K562 (cell line): ENCODE results near the gene UPF2. TPM values are rescaled to one million over a fixed set of nuclear protein-coding genes. Genes with fewer than 3 reads are reported as not detected.

Experiments
- ATAC-seq: fragments of 200-7000 bp; cut with Tn5 transposase; 3 replicates; pipeline ENCODE4 v1.9.1; 2020; ENCODE audit warnings: moderate library complexity
- BruUV-seq: library from RNA; stranded (reverse); fragments of 400-500 nt; replicated peaks from 2 replicates; lab custom pipeline; 2021; lab: Mats Ljungman, UMichigan
- CTCF ChIA-PET: fragments of 300-600 bp; formaldehyde crosslinking; extraction: SDS; loops from one replicate; lab custom pipeline; 2021; ENCODE audit warnings: low intra/inter-chr PET ratio; lab: Yijun Ruan, JAX
- POLR2A ChIA-PET: fragments of 300-600, 350-650 bp; sonication (Branson Sonifier 250); formaldehyde crosslinking; extraction: SDS; loops from one replicate; lab custom pipeline; 2021; ENCODE audit warnings: antibody characterized with exemption, inconsistent platforms; lab: Yijun Ruan, JAX
- DNase-seq, 4 experiments: peaks; one replicate each; pipeline versions ENCODE4 v3.0.0 to v3.0.0-alpha.2; 2011 to 2018; ENCODE audit warnings: low spot score in 3 of 4, mixed read lengths in 3 of 4; ENCODE audit errors: extremely low read depth in 1 of 4
- FAIRE-seq: peaks from 2 replicates; lab custom pipeline; 2011; peaks lifted over from hg19 to GRCh38; lab: Jason Lieb, UNC
- H2AFZ ChIP-seq: 2 replicates; pipeline ENCODE4 v1.6.0; 2011; ENCODE audit warnings: low read depth, low read length, control low read depth, inconsistent platforms
- H3K27ac ChIP-seq: fragments of 200-600 bp; 3 replicates; pipeline ENCODE4 v1.8.0; 2011; ENCODE audit warnings: low read depth, mild to moderate bottlenecking, control low read depth, inconsistent platforms, low read length, moderate library complexity, mixed read lengths; ENCODE audit errors: extremely low read depth
- H3K27me3 ChIP-seq, 2 experiments: fragments of 300-600 bp in 1 of 2; 2 replicates in 1 of 2; 3 replicates in 1 of 2; pipeline versions ENCODE4 v1.6.0 to v1.8.0; 2011; ENCODE audit warnings: inconsistent platforms in 2 of 2, low read length in 2 of 2, mild to moderate bottlenecking in 1 of 2, mixed read lengths in 1 of 2, moderate library complexity in 1 of 2; ENCODE audit not compliant: control insufficient read depth in 2 of 2, insufficient read depth in 2 of 2
- H3K36me3 ChIP-seq: fragments of 300-600 bp; 3 replicates; pipeline ENCODE4 v1.8.0; 2011; ENCODE audit warnings: mild to moderate bottlenecking, low read length, inconsistent platforms; ENCODE audit not compliant: control insufficient read depth, insufficient read depth
- H3K4me1 ChIP-seq, 2 experiments: fragments of 200-600 bp in 1 of 2; replicated peaks in 1 of 2; 2 replicates in 1 of 2; 3 replicates in 1 of 2; pipeline versions ENCODE4 v1.5.1 to v1.8.0; 2011; ENCODE audit warnings: inconsistent platforms in 2 of 2, low read length in 2 of 2, mild to moderate bottlenecking in 1 of 2, mixed read lengths in 1 of 2, moderate library complexity in 1 of 2; ENCODE audit not compliant: control insufficient read depth in 2 of 2, insufficient read depth in 2 of 2
- H3K4me2 ChIP-seq: 2 replicates; pipeline ENCODE4 v1.6.1; 2011; ENCODE audit warnings: low read length, control low read depth, inconsistent platforms, mixed read lengths; ENCODE audit not compliant: insufficient read depth
- H3K4me3 ChIP-seq: fragments of 200-600 bp; sonication (generic), shearing (Covaris generic); 2 replicates; pipeline ENCODE4 v1.5.1; 2016; ENCODE audit warnings: control low read depth, inconsistent platforms
- H3K79me2 ChIP-seq: fragments of 200-600 bp; 3 replicates; pipeline ENCODE4 v1.8.0; 2011; ENCODE audit warnings: low read length, inconsistent platforms; ENCODE audit not compliant: control insufficient read depth, insufficient read depth
- H3K9ac ChIP-seq, 2 experiments: 2 replicates each; pipeline versions ENCODE4 v1.6.0 to v1.6.1; 2011; ENCODE audit warnings: low read depth in 2 of 2, low read length in 2 of 2, control low read depth in 1 of 2, inconsistent platforms in 1 of 2, mild to moderate bottlenecking in 1 of 2, mixed read lengths in 1 of 2; ENCODE audit not compliant: insufficient read depth in 1 of 2
- H3K9me1 ChIP-seq: one replicate; pipeline ENCODE4 v1.6.0; 2011; ENCODE audit warnings: inconsistent platforms, mild to moderate bottlenecking, low read length, moderate library complexity; ENCODE audit not compliant: control insufficient read depth, insufficient read depth
- H3K9me3 ChIP-seq: replicated peaks from 2 replicates; pipeline ENCODE4 v1.5.1; 2011; ENCODE audit warnings: low read depth, low read length, inconsistent platforms; ENCODE audit not compliant: control insufficient read depth, insufficient read depth
- H4K20me1 ChIP-seq: replicated peaks from 2 replicates; pipeline ENCODE4 v1.6.1; 2011; ENCODE audit warnings: low read length, inconsistent platforms, mixed read lengths; ENCODE audit not compliant: control insufficient read depth, insufficient read depth
- KDM1A ChIP-seq, 2 experiments: fragments of 450-650 bp; IDR thresholded peaks; 2 replicates each; pipeline ENCODE4 v1.6.1; 2016; ENCODE audit warnings: mild to moderate bottlenecking in 2 of 2
- KDM2B ChIP-seq: fragments of 250-450 bp; sonication (Bioruptor Pico); IDR thresholded peaks from 2 replicates; pipeline ENCODE4 v1.8.0; 2021; ENCODE audit warnings: mild to moderate bottlenecking, moderate library complexity
- NBN ChIP-seq: fragments of 450-650 bp; IDR thresholded peaks from 2 replicates; pipeline ENCODE4 v1.6.1; 2016; ENCODE audit warnings: low read depth, mild to moderate bottlenecking
- PCBP2 ChIP-seq: fragments of 200-400 bp; formaldehyde crosslinking; IDR thresholded peaks from 2 replicates; pipeline ENCODE4 v1.6.1; 2018; ENCODE audit warnings: low read length, low read depth, mild to moderate bottlenecking, moderate library complexity; ENCODE audit not compliant: poor library complexity, severe bottlenecking
- PHB2 ChIP-seq: fragments of 450-650 bp; IDR thresholded peaks from 2 replicates; pipeline ENCODE4 v1.6.1; 2017; ENCODE audit warnings: low read depth
- SMAD4 ChIP-seq: fragments of 250-450 bp; sonication (Bioruptor Pico); conservative IDR thresholded peaks from 2 replicates; pipeline ENCODE4 v1.8.0; 2021; ENCODE audit warnings: inconsistent platforms, mild to moderate bottlenecking, moderate library complexity
- SNRNP70 ChIP-seq: fragments of 200-400 bp; formaldehyde crosslinking; optimal IDR thresholded peaks from 2 replicates; pipeline ENCODE3; 2017; ENCODE audit warnings: low read depth, low read length
- SP1 ChIP-seq: sonication (generic); formaldehyde crosslinking; IDR thresholded peaks from 2 replicates; pipeline ENCODE4 v1.8.1; 2022; ENCODE audit warnings: mild to moderate bottlenecking, missing genetic modification reagents
- TBL1XR1 ChIP-seq, 2 experiments: IDR thresholded peaks; 2 replicates each; pipeline ENCODE4 v1.6.1; 2012; ENCODE audit warnings: improper control_type of control experiment in 2 of 2, low read length in 2 of 2, mild to moderate bottlenecking in 1 of 2
- ZBTB40 ChIP-seq, 2 experiments: fragments of 450-650 bp in 1 of 2; sonication (generic) in 1 of 2; formaldehyde crosslinking in 1 of 2; IDR thresholded peaks; 2 replicates each; pipeline versions ENCODE4 v1.7.1 to v1.9.0; 2016 to 2022; ENCODE audit warnings: inconsistent platforms in 1 of 2, mild to moderate bottlenecking in 1 of 2, missing genetic modification reagents in 1 of 2
- ZFP30 ChIP-seq: fragments of 250-450 bp; sonication (Bioruptor Pico); IDR thresholded peaks from 2 replicates; pipeline ENCODE4 v1.8.0; 2022; ENCODE audit warnings: moderate library complexity, mild to moderate bottlenecking, inconsistent platforms, borderline replicate concordance
- ZFPM2 ChIP-seq: fragments of 250-450 bp; sonication (Bioruptor Pico); IDR thresholded peaks from 2 replicates; pipeline ENCODE4 v1.5.1; 2022; ENCODE audit warnings: mild to moderate bottlenecking
- WGBS: fragments of 100-300 bp; shearing (Covaris generic); methylation state at CpG from one replicate; pipeline ENCODE4 v1.1.6; 2016; ENCODE audit warnings: low coverage, mixed read lengths; ENCODE audit not compliant: insufficient coverage; ENCODE audit errors: missing lambda C conversion rate; 5-methylcytosine and 5-hydroxymethylcytosine counted together
- in situ Hi-C: fragments of 300-500 bp; cut with MboI; formaldehyde crosslinking; loops from 4 replicates; pipeline ENCODE4 v1.15.0; 2018; ENCODE audit warnings: inconsistent platforms, mixed read lengths
- intact Hi-C: fragments of 100-400 bp; cut with micrococcal nuclease; formaldehyde crosslinking; loops from 2 replicates; pipeline ENCODE4 v1.14.2; 2022
- polyA plus RNA-seq, 8 experiments: library from polyadenylated mRNA; depleted of rRNA in 4 of 8; stranded (reverse) in 5 of 8; unstranded in 3 of 8; fragments of >200 nt; fragmentation: Nextera tagmentation in 2 of 8; fragmentation: Illumina TruSeq in 1 of 8; extraction: Ambion mirVana in 2 of 8; extraction: Trizol in 1 of 8; gene quantifications; 2 replicates each; pipeline versions ENCODE4 v1.2.1 to v1.2.3, GENCODE V29; 2011 to 2014; ENCODE audit warnings: inconsistent platforms in 1 of 8, missing spikeins in 1 of 8
- total RNA-seq, 7 experiments: library from RNA; depleted of rRNA in 6 of 7; stranded (reverse); fragments of >200 nt in 6 of 7; fragmentation: Illumina TruSeq in 2 of 7; extraction: Trizol in 2 of 7; gene quantifications; 2 replicates each; pipeline versions ENCODE4 v1.2.1 to v1.2.3, GENCODE V29; 2011 to 2021; ENCODE audit warnings: low replicate concordance in 1 of 7

Gene UPF2
- total and polyA plus RNA-seq, 9 of the 15 experiments (the other 6 are each of a cell fraction or from before 2014, with no cell fraction given): 13.9 to 37.7 (median 23.7) TPM

DNA sequence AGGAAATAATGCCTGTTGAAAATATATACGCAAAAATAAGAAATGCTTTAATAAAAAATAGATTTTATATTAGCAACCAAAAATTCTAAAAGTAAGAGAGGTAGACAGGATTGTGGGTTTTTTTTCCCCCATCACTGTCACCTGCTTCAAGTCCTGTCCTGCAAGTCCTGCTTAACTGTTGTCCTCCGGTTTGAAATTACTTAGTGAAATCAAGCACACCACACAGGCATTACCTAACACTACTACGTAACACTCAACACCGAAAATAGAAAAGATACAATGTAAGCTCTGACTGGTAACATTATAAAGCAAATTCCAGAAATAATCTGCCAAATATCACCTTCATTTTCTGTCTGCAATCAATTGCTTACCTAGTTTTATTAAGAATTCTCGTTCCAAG is 90.9 kb downstream of the UPF2 start:
- no peak overlapping the region for H3K27ac ChIP-seq
- H3K9ac ChIP-seq: no peak overlapping the region
- ChIA-PET CTCF (no interaction called here), POLR2A (interaction anchor here (1.5 kb wide), 1 partner anchor 20 kb away, joined by 3 read pairs; no protein-coding TSS in a partner anchor)
- in situ Hi-C loops: no loop called here
- no peak overlapping the region for H3K4me2 ChIP-seq
- H3K27me3 ChIP-seq: no peaks in the 10 kb centered on the region
- no peaks in the 10 kb centered on the region for H4K20me1 ChIP-seq
- no peaks in the 10 kb centered on the region for H3K79me2 ChIP-seq
- no peaks in the 10 kb centered on the region for H3K9me1 ChIP-seq
- H2AFZ ChIP-seq: no peak overlapping the region
- intact Hi-C loops: no loop called here
- WGBS: 95% methylated on average over 5 of the region's 5 CpGs
- no peaks in the 10 kb centered on the region for H3K9me3 ChIP-seq
- no peak overlapping the region for H3K4me3 ChIP-seq
- H3K36me3 ChIP-seq: peaks cover 63% of the 10 kb centered on the region
- BruUV-seq: no TSS peak
- no peak for DNase-seq
- no peak for ATAC-seq
- no peak for FAIRE-seq
- no peaks in the 10 kb centered on the region for H3K4me1 ChIP-seq
- TF ChIP-seq KDM2B (CRISPR knock-in tag) (no peak), PCBP2 (no peak), KDM1A (IDR thresholded peaks at IDR 0.05) (no peak), NBN (no peak), ZBTB40 (IDR thresholded peaks at IDR 0.05) (no peak), ZBTB40 (CRISPR knock-in tag; IDR thresholded peaks at IDR 0.05) (no peak), SP1 (CRISPR knock-in tag) (no peak), TBL1XR1 (IDR thresholded peaks at IDR 0.05; ENCODE audit: low read length in 2 of 2) (no peak), ZFP30 (CRISPR knock-in tag) (no peak), SNRNP70 (no peak), PHB2 (no peak), SMAD4 (no peak), ZFPM2 (CRISPR knock-in tag) (no peak)
